PC-9 (cell line): ENCODE results near the gene PDP2.

ENCODE experiments used
- CTCF ChIP-seq: fragments of 200-600 bp; sonication (generic); conservative IDR thresholded peaks from 2 replicates; pipeline ENCODE4 v1.6.1; 2017; ENCODE audit warnings: mixed run types, antibody characterized with exemption, mild to moderate bottlenecking, moderate library complexity
- EZH2 ChIP-seq: fragments of 200-600 bp; sonication (generic); IDR thresholded peaks from 2 replicates; pipeline ENCODE4 v1.8.0; 2017; ENCODE audit warnings: antibody characterized with exemption, low read depth

DNA sequence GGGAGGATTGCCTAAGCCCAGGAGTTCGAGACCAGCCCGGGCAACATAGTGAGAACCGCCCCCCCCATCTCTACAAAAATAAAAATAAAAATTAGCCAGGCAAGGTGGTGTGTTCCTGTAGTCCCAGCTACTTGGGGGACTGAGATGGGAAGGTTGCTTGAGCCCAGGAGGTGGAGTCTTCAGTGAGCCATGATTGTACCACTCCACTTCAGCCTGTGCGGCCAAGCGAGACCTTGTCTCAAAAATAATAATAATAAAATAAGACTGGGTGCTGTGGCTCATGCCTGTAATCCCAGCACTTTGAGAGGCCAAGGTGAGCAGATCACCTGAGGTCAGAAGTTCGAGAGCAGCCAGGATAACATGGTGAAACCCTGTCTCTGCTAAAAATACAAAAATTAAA, 11.5 kb downstream of the PDP2 start:
- TF ChIP-seq CTCF (no peak), EZH2 (no peak)
